HG03575 (cell line): ENCODE results near the gene SMARCC1.
"Not testable (repeated sequence)": the region's sequence is repeated elsewhere in the genome, so short reads cannot be mapped to it uniquely, and the experiment has no call there.

Source experiments
- ATAC-seq: cut with Tn5 transposase; IDR thresholded peaks from one replicate; pipeline ENCODE4 v1.9.1; 2021; ENCODE audit not compliant: unreplicated experiment, insufficient number of reproducible peaks, low FRiP score; ENCODE audit errors: extremely low read depth

SMARCC1 gene

GRCh38 chr3:47781685-47782445 lies at the start of gene SMARCC1:
Gene SMARCC1, minus strand, starts transcription at chr3:47781893. Its CDS starts 96 bp downstream, at chr3:47781797.
- peak; percentile 46 for ATAC-seq

GRCh38 chr3:47829482-47829881 lies 47.8 kb upstream of the SMARCC1 start:
- ATAC-seq, result not testable (repeated sequence)

- ATAC-seq, result no peak
These were observed 43.9 kb upstream of the SMARCC1 start for GRCh38 chr3:47825590-47825989.

- no peak for ATAC-seq
These were observed 43.1 kb upstream of the SMARCC1 start for GRCh38 chr3:47824541-47825473.

- ATAC-seq, result no peak
These were observed 35.9 kb upstream of the SMARCC1 start for GRCh38 chr3:47817609-47818008.

- no peak for ATAC-seq
These were observed 32.0 kb upstream of the SMARCC1 start for GRCh38 chr3:47813551-47814177.

- no peak for ATAC-seq
These were observed 22.9 kb upstream of the SMARCC1 start for GRCh38 chr3:47804577-47804976.

GRCh38 chr3:47803480-47804025 lies 21.9 kb upstream of the SMARCC1 start:
- no peak for ATAC-seq

- no peak for ATAC-seq
These were observed 21.2 kb upstream of the SMARCC1 start, which contains the start of gene DHX30 for GRCh38 chr3:47802734-47803479. Gene DHX30, plus strand, starts transcription at chr3:47803138. Its CDS starts 7,546 bp downstream, at chr3:47810684.

- ATAC-seq, result no peak
These were observed 18.0 kb upstream of the SMARCC1 start for GRCh38 chr3:47799733-47800132.

GRCh38 chr3:47794544-47794943 lies 12.9 kb upstream of the SMARCC1 start:
- ATAC-seq, result no peak

GRCh38 chr3:47792699-47793098 lies 11.0 kb upstream of the SMARCC1 start:
- ATAC-seq, result no peak

GRCh38 chr3:47791193-47791855 lies 9.6 kb upstream of the SMARCC1 start:
- ATAC-seq, result no peak

GRCh38 chr3:47783673-47784072 lies 2.0 kb upstream of the SMARCC1 start:
- no peak for ATAC-seq

- no peak for ATAC-seq
These were observed 984 bp upstream of the SMARCC1 start for GRCh38 chr3:47782446-47783308.

- ATAC-seq, result no peak
These were observed 680 bp downstream of the SMARCC1 start for GRCh38 chr3:47780741-47781684.
